Liver (tissue), 2 donors: ENCODE measurements around the gene PFKFB3.

Source experiments
- CTCF ChIP-seq: fragments of 150-350 bp; IDR thresholded peaks from 2 replicates; pipeline ENCODE4 v1.5.1; 2017; ENCODE audit warnings: improper control_type of control experiment, low read depth, low read length; ENCODE audit not compliant: missing input control
- TF ChIP-seq, protein P1 (sequence below): IDR thresholded peaks from 2 replicates; pipeline ENCODE4 v1.6.1; 2016; ENCODE audit warnings: antibody characterized with exemption
- donor health status: healthy.

- TF ChIP-seq CTCF = no peak
- TF ChIP-seq, protein P1, sequence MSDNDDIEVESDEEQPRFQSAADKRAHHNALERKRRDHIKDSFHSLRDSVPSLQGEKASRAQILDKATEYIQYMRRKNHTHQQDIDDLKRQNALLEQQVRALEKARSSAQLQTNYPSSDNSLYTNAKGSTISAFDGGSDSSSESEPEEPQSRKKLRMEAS = no peak
Observed at GRCh38 chr10:6164271-6165095, 38.2 kb upstream of the PFKFB3 start.
